Measurements from ENCODE around the gene MSI2.

MSI2 gene

GRCh38 chr17:57562184-57562698 is 305.9 kb downstream of the MSI2 start:
- Histone ChIP-seq H3K36me3 (ENCODE audit: insufficient read depth, low read length) (peaks cover 13% of the 10 kb centered on the region), H2AFZ (ENCODE audit: low read depth, low read length) (no peak overlapping the region), H3K4me3 (ENCODE audit: low read length) (no peak overlapping the region), H3K4me1 (ENCODE audit: insufficient read depth, low read length) (peaks cover 13% of the 10 kb centered on the region), H3K27me3 (ENCODE audit: insufficient read depth, low read length) (no peaks in the 10 kb centered on the region), H3K9me3 (ENCODE audit: low read length) (no peaks in the 10 kb centered on the region)

GRCh38 chr17:57563958-57564357 is 307.6 kb downstream of the MSI2 start:
- peaks cover 13% of the 10 kb centered on the region for H3K36me3 ChIP-seq (ENCODE audit: insufficient read depth, low read length)
- no peak overlapping the region for H3K4me3 ChIP-seq (ENCODE audit: low read length)
- H3K9me3 ChIP-seq (ENCODE audit: low read length), result no peaks in the 10 kb centered on the region
- no peaks in the 10 kb centered on the region for H3K4me1 ChIP-seq (ENCODE audit: insufficient read depth, low read length)
- H2AFZ ChIP-seq (ENCODE audit: low read depth, low read length), result no peak overlapping the region
- H3K27me3 ChIP-seq (ENCODE audit: insufficient read depth, low read length), result no peaks in the 10 kb centered on the region

- Histone ChIP-seq H3K4me3 (ENCODE audit: low read length) (no peak overlapping the region), H3K9me3 (ENCODE audit: low read length) (no peaks in the 10 kb centered on the region), H3K27me3 (ENCODE audit: insufficient read depth, low read length) (no peaks in the 10 kb centered on the region), H3K4me1 (ENCODE audit: insufficient read depth, low read length) (no peaks in the 10 kb centered on the region), H2AFZ (ENCODE audit: low read depth, low read length) (no peak overlapping the region), H3K36me3 (ENCODE audit: insufficient read depth, low read length) (peaks cover 17% of the 10 kb centered on the region)
Observed at GRCh38 chr17:57565176-57565575, 308.9 kb downstream of the MSI2 start.

GRCh38 chr17:57566721-57567120 is 310.4 kb downstream of the MSI2 start:
- peaks cover 11% of the 10 kb centered on the region for H3K36me3 ChIP-seq (ENCODE audit: insufficient read depth, low read length)
- H2AFZ ChIP-seq (ENCODE audit: low read depth, low read length), result no peak overlapping the region
- H3K27me3 ChIP-seq (ENCODE audit: insufficient read depth, low read length), result no peaks in the 10 kb centered on the region
- no peak overlapping the region for H3K4me3 ChIP-seq (ENCODE audit: low read length)
- no peaks in the 10 kb centered on the region for H3K9me3 ChIP-seq (ENCODE audit: low read length)
- H3K4me1 ChIP-seq (ENCODE audit: insufficient read depth, low read length), result no peaks in the 10 kb centered on the region

- Histone ChIP-seq H3K4me1 (ENCODE audit: insufficient read depth, low read length) (no peaks in the 10 kb centered on the region), H2AFZ (ENCODE audit: low read depth, low read length) (no peak overlapping the region), H3K27me3 (ENCODE audit: insufficient read depth, low read length) (no peaks in the 10 kb centered on the region), H3K9me3 (ENCODE audit: low read length) (no peaks in the 10 kb centered on the region), H3K4me3 (ENCODE audit: low read length) (no peak overlapping the region), H3K36me3 (ENCODE audit: insufficient read depth, low read length) (peaks cover 9% of the 10 kb centered on the region)
Observed at GRCh38 chr17:57567251-57567650, 310.9 kb downstream of the MSI2 start.

GRCh38 chr17:57568340-57568739 is 312.0 kb downstream of the MSI2 start:
- H3K27me3 ChIP-seq (ENCODE audit: insufficient read depth, low read length), result no peaks in the 10 kb centered on the region
- no peaks in the 10 kb centered on the region for H3K4me1 ChIP-seq (ENCODE audit: insufficient read depth, low read length)
- no peak overlapping the region for H2AFZ ChIP-seq (ENCODE audit: low read depth, low read length)
- peaks cover 3% of the 10 kb centered on the region for H3K9me3 ChIP-seq (ENCODE audit: low read length)
- no peak overlapping the region for H3K4me3 ChIP-seq (ENCODE audit: low read length)
- peaks cover 9% of the 10 kb centered on the region for H3K36me3 ChIP-seq (ENCODE audit: insufficient read depth, low read length)

GRCh38 chr17:57569021-57569420 is 312.7 kb downstream of the MSI2 start:
- Histone ChIP-seq H3K27me3 (ENCODE audit: insufficient read depth, low read length) (no peaks in the 10 kb centered on the region), H3K9me3 (ENCODE audit: low read length) (peaks cover 3% of the 10 kb centered on the region), H3K36me3 (ENCODE audit: insufficient read depth, low read length) (peaks cover 9% of the 10 kb centered on the region), H3K4me1 (ENCODE audit: insufficient read depth, low read length) (no peaks in the 10 kb centered on the region), H3K4me3 (ENCODE audit: low read length) (no peak overlapping the region), H2AFZ (ENCODE audit: low read depth, low read length) (no peak overlapping the region)

- Histone ChIP-seq H3K27me3 (ENCODE audit: insufficient read depth, low read length) (no peaks in the 10 kb centered on the region), H3K36me3 (ENCODE audit: insufficient read depth, low read length) (peaks cover 9% of the 10 kb centered on the region), H3K4me1 (ENCODE audit: insufficient read depth, low read length) (no peaks in the 10 kb centered on the region), H2AFZ (ENCODE audit: low read depth, low read length) (no peak overlapping the region), H3K9me3 (ENCODE audit: low read length) (peaks cover 3% of the 10 kb centered on the region), H3K4me3 (ENCODE audit: low read length) (no peak overlapping the region)
Observed at GRCh38 chr17:57569853-57570252, 313.5 kb downstream of the MSI2 start.

GRCh38 chr17:57570724-57571344 is 314.5 kb downstream of the MSI2 start:
- Histone ChIP-seq H3K4me3 (ENCODE audit: low read length) (no peak overlapping the region), H3K4me1 (ENCODE audit: insufficient read depth, low read length) (no peaks in the 10 kb centered on the region), H3K27me3 (ENCODE audit: insufficient read depth, low read length) (no peaks in the 10 kb centered on the region), H2AFZ (ENCODE audit: low read depth, low read length) (no peak overlapping the region), H3K36me3 (ENCODE audit: insufficient read depth, low read length) (peaks cover 4% of the 10 kb centered on the region), H3K9me3 (ENCODE audit: low read length) (peaks cover 3% of the 10 kb centered on the region)

- Histone ChIP-seq H3K4me3 (ENCODE audit: low read length) (no peak overlapping the region), H3K9me3 (ENCODE audit: low read length) (peaks cover 3% of the 10 kb centered on the region), H3K4me1 (ENCODE audit: insufficient read depth, low read length) (peaks cover 5% of the 10 kb centered on the region), H3K27me3 (ENCODE audit: insufficient read depth, low read length) (no peaks in the 10 kb centered on the region), H2AFZ (ENCODE audit: low read depth, low read length) (no peak overlapping the region), H3K36me3 (ENCODE audit: insufficient read depth, low read length) (peaks cover 4% of the 10 kb centered on the region)
Observed at GRCh38 chr17:57572062-57572461, 315.7 kb downstream of the MSI2 start.

- no peaks in the 10 kb centered on the region for H3K27me3 ChIP-seq (ENCODE audit: insufficient read depth, low read length)
- peaks cover 11% of the 10 kb centered on the region for H3K4me1 ChIP-seq (ENCODE audit: insufficient read depth, low read length)
- peaks cover 4% of the 10 kb centered on the region for H3K36me3 ChIP-seq (ENCODE audit: insufficient read depth, low read length)
- no peak overlapping the region for H2AFZ ChIP-seq (ENCODE audit: low read depth, low read length)
- H3K9me3 ChIP-seq (ENCODE audit: low read length), result peaks cover 3% of the 10 kb centered on the region
- H3K4me3 ChIP-seq (ENCODE audit: low read length), result no peak overlapping the region
Observed at GRCh38 chr17:57572600-57572999, 316.3 kb downstream of the MSI2 start.

GRCh38 chr17:57574040-57574513 is 317.8 kb downstream of the MSI2 start:
- Histone ChIP-seq H3K4me3 (ENCODE audit: low read length) (no peak overlapping the region), H3K4me1 (ENCODE audit: insufficient read depth, low read length) (peaks cover 23% of the 10 kb centered on the region), H3K9me3 (ENCODE audit: low read length) (peaks cover 3% of the 10 kb centered on the region), H2AFZ (ENCODE audit: low read depth, low read length) (no peak overlapping the region), H3K27me3 (ENCODE audit: insufficient read depth, low read length) (no peaks in the 10 kb centered on the region), H3K36me3 (ENCODE audit: insufficient read depth, low read length) (peaks cover 4% of the 10 kb centered on the region)

- Histone ChIP-seq H2AFZ (ENCODE audit: low read depth, low read length) (no peak overlapping the region), H3K9me3 (ENCODE audit: low read length) (peaks cover 3% of the 10 kb centered on the region), H3K27me3 (ENCODE audit: insufficient read depth, low read length) (no peaks in the 10 kb centered on the region), H3K4me1 (ENCODE audit: insufficient read depth, low read length) (peaks cover 32% of the 10 kb centered on the region), H3K4me3 (ENCODE audit: low read length) (no peak overlapping the region), H3K36me3 (ENCODE audit: insufficient read depth, low read length) (no peaks in the 10 kb centered on the region)
Observed at GRCh38 chr17:57576744-57577143, 320.4 kb downstream of the MSI2 start.
